GM18502 (cell line): Measurements from ENCODE around the gene B9D1.

Experiments used
- ATAC-seq: cut with Tn5 transposase; IDR thresholded peaks from one replicate; pipeline ENCODE4 v1.9.1; 2021; ENCODE audit warnings: mild to moderate bottlenecking; ENCODE audit not compliant: unreplicated experiment, poor library complexity

B9D1 gene

GRCh38 chr17:19327031-19327783 is 35.3 kb downstream of the B9D1 start:
- no peak for ATAC-seq

- no peak for ATAC-seq
These were observed 37.0 kb downstream of the B9D1 start for GRCh38 chr17:19325542-19325941.

- ATAC-seq = no peak
These were observed 39.7 kb downstream of the B9D1 start for GRCh38 chr17:19322861-19323260.

- ATAC-seq = no peak
These were observed 40.4 kb downstream of the B9D1 start for GRCh38 chr17:19322129-19322505.

GRCh38 chr17:19321481-19322128 is 40.9 kb downstream of the B9D1 start:
- no peak for ATAC-seq

GRCh38 chr17:19320876-19321275 is 41.6 kb downstream of the B9D1 start:
- no peak for ATAC-seq

- ATAC-seq = no peak
These were observed 42.6 kb downstream of the B9D1 start for GRCh38 chr17:19319771-19320505.

- no peak for ATAC-seq
These were observed 43.9 kb downstream of the B9D1 start for GRCh38 chr17:19318611-19319010.

GRCh38 chr17:19317359-19318095 is 45.0 kb downstream of the B9D1 start:
- no peak for ATAC-seq

GRCh38 chr17:19316761-19317358 is 45.7 kb downstream of the B9D1 start:
- no peak for ATAC-seq

GRCh38 chr17:19315104-19315503 is 47.4 kb downstream of the B9D1 start:
- ATAC-seq = no peak

- no peak for ATAC-seq
These were observed 48.5 kb downstream of the B9D1 start for GRCh38 chr17:19313746-19314651.

DNA sequence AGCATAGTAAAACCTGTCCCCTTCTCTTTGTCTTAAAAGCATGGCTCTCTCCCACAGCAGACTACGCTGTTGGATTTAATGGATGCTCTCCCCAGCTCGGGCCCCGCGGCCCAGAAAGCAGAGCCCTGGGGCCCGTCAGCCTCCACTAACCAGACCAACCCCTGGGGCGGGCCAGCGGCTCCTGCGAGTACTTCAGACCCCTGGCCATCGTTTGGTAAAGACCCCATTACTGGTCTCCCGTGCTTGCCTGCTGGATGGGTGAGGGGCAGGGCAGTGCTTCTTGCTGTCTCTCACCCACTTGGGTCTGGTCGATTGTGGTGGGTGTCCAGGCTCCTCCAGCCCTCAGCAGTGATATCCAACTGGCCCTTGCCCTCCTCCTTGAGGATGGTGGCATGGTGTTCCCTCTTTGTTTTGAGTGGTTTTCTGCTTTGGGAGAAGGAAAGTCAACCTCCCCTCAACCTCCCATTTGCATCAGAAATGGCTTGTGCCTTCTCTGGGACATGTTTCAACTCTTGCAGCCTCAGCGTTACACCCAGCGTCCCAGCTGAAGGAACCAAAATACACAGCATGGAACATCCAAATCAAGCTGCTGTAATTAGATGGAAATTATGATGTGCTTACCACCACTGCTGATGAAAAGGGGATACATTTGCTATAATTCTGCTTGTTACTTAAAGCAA is 49.3 kb downstream of the B9D1 start:
- no peak for ATAC-seq

DNA sequence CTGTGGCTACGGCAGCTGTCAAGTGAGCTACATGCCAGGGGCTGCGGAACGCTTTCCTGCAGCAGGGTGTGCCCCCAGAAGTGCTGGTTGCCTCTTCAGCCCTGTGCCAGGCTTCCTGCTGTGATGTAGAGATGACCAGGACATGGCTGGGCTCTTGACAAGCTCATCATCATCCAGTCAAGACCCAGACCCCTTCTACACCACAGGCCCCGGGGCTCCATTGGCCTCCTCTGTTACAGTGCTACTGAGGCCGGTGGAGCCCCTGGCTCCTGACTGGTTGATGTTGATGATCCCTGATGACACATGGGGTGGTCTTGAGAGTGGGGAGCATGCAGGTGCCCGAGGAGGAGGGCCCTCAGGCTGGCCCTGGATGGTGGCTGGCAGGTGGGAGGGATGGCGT is 50.1 kb downstream of the B9D1 start:
- no peak for ATAC-seq

DNA sequence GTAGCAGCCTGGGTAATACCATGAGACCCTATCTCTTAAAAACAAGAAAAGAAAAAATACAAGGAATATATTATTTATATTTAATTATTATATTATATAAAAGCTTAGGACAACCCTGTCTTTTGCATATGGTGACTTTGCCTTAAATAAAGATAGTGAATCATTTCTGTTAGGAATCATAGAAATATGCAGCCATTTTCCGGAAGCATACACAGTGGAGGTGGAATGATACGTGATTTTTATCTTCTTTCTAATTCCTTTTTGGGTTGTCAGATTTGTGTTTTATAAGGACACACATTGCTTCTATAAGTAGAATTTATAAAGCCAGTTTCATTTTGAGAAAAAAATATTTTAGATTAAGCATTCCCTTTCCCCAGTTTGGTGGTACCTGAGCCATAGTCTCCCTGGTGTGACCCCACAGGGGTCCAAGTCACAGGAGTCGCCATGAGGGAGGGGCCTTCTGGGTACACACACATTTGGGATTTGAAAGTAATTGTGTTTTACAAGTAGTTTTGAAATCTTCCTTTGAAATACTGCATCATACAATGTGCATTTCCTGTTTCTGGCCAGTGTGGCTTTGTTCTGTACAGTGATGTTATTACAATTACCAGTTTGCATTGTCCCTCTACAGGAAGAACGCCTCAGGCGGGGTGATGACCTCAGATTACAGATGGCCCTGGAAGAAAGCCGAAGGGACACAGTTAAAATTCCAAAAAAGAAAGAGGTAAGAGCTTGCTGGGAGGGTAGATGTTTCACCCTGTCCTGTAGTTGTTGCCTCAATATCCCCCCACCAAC is 50.9 kb downstream of the B9D1 start:
- ATAC-seq = no peak

DNA sequence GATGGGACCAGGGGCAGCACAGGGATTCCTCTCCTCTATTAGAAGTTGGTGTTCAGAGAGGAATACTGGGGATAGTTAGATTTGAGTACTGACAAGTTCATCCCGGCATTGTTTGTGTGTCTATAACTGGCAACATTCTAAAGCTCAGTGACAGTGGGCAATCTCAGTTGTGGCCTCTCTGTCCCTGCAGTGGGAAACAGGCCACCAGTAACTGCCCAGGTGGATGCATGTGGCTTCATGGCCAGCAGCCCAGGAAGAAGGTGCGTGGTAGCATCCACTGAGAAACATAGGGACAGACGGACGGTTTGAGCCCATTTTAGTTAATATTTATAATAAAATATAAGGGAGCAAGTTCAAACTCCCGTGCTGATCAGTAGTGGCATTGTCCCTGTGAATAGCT is 51.5 kb downstream of the B9D1 start:
- no peak for ATAC-seq

DNA sequence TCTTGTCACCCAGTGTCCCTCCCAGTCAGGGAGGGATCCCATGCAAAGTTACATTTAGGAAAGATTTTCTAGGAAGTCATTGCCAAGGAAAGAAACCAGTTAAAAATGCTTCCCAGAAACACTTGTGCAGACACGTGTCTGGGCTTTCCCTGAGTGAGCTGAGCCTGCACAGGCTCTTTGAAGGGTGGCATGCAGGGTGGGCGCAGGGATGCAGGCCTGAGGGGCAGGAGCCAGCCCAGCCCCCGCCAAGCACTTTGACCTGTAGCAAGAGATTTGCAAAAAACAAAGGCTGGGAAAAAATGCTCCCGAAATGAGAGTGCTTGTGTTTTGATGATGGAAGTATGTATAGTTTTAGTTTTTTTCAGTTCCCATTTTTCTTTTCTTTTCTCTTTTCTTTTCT is 52.4 kb downstream of the B9D1 start:
- ATAC-seq = no peak

GRCh38 chr17:19309701-19310100 is 52.8 kb downstream of the B9D1 start:
- no peak for ATAC-seq
